Ascending aorta (tissue), 2 donors: Measurements from ENCODE around the gene TMEM233. TPM values are rescaled to one million over a fixed set of nuclear protein-coding genes. Genes with fewer than 3 reads are reported as not detected.

ENCODE experiments used
- DNase-seq, 2 donors: peaks; one replicate each; pipeline ENCODE4 v3.0.0-alpha.2; 2019; ENCODE audit warnings: low spot score in 2 of 2
- H3K27ac ChIP-seq, 2 donors: fragments of 200-600 bp; sonication (generic); one replicate each; pipeline ENCODE4 v1.5.1; 2016 to 2017; ENCODE audit warnings: mild to moderate bottlenecking in 1 of 2
- H3K27me3 ChIP-seq: fragments of 200-600 bp; sonication (generic); one replicate; pipeline ENCODE4 v1.5.1; 2017
- H3K36me3 ChIP-seq, 2 donors: fragments of 200-600 bp; sonication (generic); one replicate each; pipeline ENCODE4 v1.5.1; 2016
- H3K4me1 ChIP-seq, 2 donors: fragments of 200-600 bp; sonication (generic); one replicate each; pipeline ENCODE4 v1.5.1; 2016 to 2017; ENCODE audit warnings: mild to moderate bottlenecking in 1 of 2
- H3K4me3 ChIP-seq, 2 donors: fragments of 200-600 bp; sonication (generic); one replicate each; pipeline ENCODE4 v1.5.1; 2016 to 2017; ENCODE audit warnings: mild to moderate bottlenecking in 1 of 2
- H3K9me3 ChIP-seq, 2 donors: fragments of 200-600 bp; sonication (generic); one replicate each; pipeline ENCODE4 v1.5.1; 2016
- intact Hi-C: fragments of 100-400 bp; cut with DNase I; formaldehyde crosslinking; loops from one replicate; pipeline ENCODE4 v1.15.1; 2023
- total RNA-seq: library from RNA; depleted of rRNA; stranded (reverse); fragments of >200 nt; gene quantifications from one replicate; pipeline ENCODE4 v1.1.0, GENCODE V29; 2016
- TF ChIP-seq, protein P1 (sequence below), 3 experiments: fragments of 200-600 bp in 2 of 3; fragments of 450-650 bp in 1 of 3; sonication (generic) in 2 of 3; IDR thresholded peaks; one replicate each; pipeline ENCODE4 v1.5.1; 2016 to 2019; ENCODE audit warnings: antibody characterized with exemption in 3 of 3, mild to moderate bottlenecking in 1 of 3, moderate library complexity in 1 of 3

Gene TMEM233
- total RNA-seq, 1 donor from 2014 or later, result not detected

- H3K27me3 ChIP-seq, result no peaks in the 10 kb centered on the region
- TF ChIP-seq, protein P1, sequence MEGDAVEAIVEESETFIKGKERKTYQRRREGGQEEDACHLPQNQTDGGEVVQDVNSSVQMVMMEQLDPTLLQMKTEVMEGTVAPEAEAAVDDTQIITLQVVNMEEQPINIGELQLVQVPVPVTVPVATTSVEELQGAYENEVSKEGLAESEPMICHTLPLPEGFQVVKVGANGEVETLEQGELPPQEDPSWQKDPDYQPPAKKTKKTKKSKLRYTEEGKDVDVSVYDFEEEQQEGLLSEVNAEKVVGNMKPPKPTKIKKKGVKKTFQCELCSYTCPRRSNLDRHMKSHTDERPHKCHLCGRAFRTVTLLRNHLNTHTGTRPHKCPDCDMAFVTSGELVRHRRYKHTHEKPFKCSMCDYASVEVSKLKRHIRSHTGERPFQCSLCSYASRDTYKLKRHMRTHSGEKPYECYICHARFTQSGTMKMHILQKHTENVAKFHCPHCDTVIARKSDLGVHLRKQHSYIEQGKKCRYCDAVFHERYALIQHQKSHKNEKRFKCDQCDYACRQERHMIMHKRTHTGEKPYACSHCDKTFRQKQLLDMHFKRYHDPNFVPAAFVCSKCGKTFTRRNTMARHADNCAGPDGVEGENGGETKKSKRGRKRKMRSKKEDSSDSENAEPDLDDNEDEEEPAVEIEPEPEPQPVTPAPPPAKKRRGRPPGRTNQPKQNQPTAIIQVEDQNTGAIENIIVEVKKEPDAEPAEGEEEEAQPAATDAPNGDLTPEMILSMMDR (IDR thresholded peaks at IDR 0.05), result no peak
- intact Hi-C loops, result no loop called here
- no peak overlapping the region for H3K27ac ChIP-seq
- no peaks in the 10 kb centered on the region for H3K4me1 ChIP-seq
- no peak for DNase-seq
- H3K36me3 ChIP-seq, result no peaks in the 10 kb centered on the region
- H3K9me3 ChIP-seq, result no peaks in the 10 kb centered on the region
- no peak overlapping the region for H3K4me3 ChIP-seq
These were observed 38.5 kb downstream of the TMEM233 start for GRCh38 chr12:119631930-119632678.

- H3K36me3 ChIP-seq, result no peaks in the 10 kb centered on the region
- no peaks in the 10 kb centered on the region for H3K27me3 ChIP-seq
- H3K4me1 ChIP-seq, result no peaks in the 10 kb centered on the region
- intact Hi-C loops, result no loop called here
- no peak overlapping the region for H3K27ac ChIP-seq
- TF ChIP-seq, protein P1 (IDR thresholded peaks at IDR 0.05), result no peak
- DNase-seq, result no peak
- H3K4me3 ChIP-seq, result no peak overlapping the region
- no peaks in the 10 kb centered on the region for H3K9me3 ChIP-seq
These were observed 41.2 kb downstream of the TMEM233 start for GRCh38 chr12:119634743-119635142.

- Histone ChIP-seq H3K9me3 (no peaks in the 10 kb centered on the region), H3K4me1 (no peaks in the 10 kb centered on the region), H3K36me3 (no peaks in the 10 kb centered on the region), H3K27ac (no peak overlapping the region), H3K4me3 (no peak overlapping the region), H3K27me3 (no peaks in the 10 kb centered on the region)
- DNase-seq, result no peak
- TF ChIP-seq, protein P1 (IDR thresholded peaks at IDR 0.05), result no peak
- intact Hi-C loops, result no loop called here
These were observed 49.4 kb downstream of the TMEM233 start for GRCh38 chr12:119642986-119643385.

GRCh38 chr12:119644930-119645329 lies 51.4 kb downstream of the TMEM233 start:
- Histone ChIP-seq H3K27me3 (no peaks in the 10 kb centered on the region), H3K36me3 (no peaks in the 10 kb centered on the region), H3K9me3 (no peaks in the 10 kb centered on the region), H3K27ac (no peak overlapping the region), H3K4me3 (no peak overlapping the region), H3K4me1 (no peaks in the 10 kb centered on the region)
- intact Hi-C loops, result no loop called here
- DNase-seq, result no peak
- TF ChIP-seq, protein P1 (IDR thresholded peaks at IDR 0.05), result no peak

DNA sequence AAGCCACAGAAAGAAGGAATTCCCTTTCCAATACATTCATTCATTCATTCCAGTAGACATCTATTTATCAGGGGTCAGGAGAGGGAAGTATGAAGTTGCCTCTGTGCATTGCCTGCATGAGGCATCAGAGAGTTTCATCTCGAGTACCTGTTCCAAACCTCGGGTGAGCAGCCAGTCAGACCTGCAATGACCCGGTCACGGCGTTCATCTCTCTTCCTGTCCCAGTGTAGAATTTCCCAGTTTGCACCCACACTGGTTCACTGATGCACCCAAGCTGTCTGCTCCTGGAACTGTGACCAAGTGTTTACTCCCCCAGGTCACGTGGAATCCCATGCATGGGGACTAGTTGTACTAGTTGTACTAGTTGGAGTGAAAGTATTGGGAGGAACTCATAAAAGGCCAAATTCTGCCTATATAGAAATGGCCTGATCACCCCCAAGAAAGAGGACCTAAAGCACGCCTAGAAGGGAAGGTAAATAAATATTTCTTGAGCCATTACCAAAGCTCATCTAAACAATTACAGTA lies 52.0 kb downstream of the TMEM233 start:
- Histone ChIP-seq H3K27ac (no peak overlapping the region), H3K4me3 (no peak overlapping the region), H3K27me3 (no peaks in the 10 kb centered on the region), H3K4me1 (no peaks in the 10 kb centered on the region), H3K9me3 (no peaks in the 10 kb centered on the region), H3K36me3 (no peaks in the 10 kb centered on the region)
- intact Hi-C loops, result no loop called here
- TF ChIP-seq, protein P1 (IDR thresholded peaks at IDR 0.05), result no peak
- no peak for DNase-seq
